ENCODE measurements around the gene COQ4.

DNA sequence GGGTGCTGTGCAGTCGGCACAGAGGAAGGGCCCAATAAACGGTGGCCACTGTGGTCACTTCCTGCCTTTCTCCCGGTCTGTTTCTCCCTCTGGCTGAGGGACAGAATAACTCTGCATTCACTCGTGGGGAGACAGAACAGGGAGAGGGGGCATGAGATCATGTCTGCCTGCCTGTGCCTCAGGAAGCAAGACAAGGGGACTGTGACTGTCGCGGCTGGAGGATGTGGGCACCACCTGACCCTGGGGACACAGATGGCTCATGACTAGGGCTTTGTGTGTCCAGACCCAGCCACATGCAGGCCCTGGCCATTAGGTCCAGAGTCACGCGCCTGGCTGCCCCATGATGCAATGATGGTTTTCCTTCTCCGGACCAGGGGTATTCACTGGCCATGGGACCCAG, 6.2 kb upstream of the COQ4 start:
- no peak for TF ChIP-seq POLR2A (IDR thresholded peaks at IDR 0.05; ENCODE audit: borderline replicate concordance, extremely low read depth, insufficient read depth, insufficient read length)
- TF ChIP-seq, protein P1, sequence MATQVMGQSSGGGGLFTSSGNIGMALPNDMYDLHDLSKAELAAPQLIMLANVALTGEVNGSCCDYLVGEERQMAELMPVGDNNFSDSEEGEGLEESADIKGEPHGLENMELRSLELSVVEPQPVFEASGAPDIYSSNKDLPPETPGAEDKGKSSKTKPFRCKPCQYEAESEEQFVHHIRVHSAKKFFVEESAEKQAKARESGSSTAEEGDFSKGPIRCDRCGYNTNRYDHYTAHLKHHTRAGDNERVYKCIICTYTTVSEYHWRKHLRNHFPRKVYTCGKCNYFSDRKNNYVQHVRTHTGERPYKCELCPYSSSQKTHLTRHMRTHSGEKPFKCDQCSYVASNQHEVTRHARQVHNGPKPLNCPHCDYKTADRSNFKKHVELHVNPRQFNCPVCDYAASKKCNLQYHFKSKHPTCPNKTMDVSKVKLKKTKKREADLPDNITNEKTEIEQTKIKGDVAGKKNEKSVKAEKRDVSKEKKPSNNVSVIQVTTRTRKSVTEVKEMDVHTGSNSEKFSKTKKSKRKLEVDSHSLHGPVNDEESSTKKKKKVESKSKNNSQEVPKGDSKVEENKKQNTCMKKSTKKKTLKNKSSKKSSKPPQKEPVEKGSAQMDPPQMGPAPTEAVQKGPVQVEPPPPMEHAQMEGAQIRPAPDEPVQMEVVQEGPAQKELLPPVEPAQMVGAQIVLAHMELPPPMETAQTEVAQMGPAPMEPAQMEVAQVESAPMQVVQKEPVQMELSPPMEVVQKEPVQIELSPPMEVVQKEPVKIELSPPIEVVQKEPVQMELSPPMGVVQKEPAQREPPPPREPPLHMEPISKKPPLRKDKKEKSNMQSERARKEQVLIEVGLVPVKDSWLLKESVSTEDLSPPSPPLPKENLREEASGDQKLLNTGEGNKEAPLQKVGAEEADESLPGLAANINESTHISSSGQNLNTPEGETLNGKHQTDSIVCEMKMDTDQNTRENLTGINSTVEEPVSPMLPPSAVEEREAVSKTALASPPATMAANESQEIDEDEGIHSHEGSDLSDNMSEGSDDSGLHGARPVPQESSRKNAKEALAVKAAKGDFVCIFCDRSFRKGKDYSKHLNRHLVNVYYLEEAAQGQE (IDR thresholded peaks at IDR 0.05; ENCODE audit: low read depth) = no peak

All from HCT116 (cell line).